Liver (tissue), 9 donors: ENCODE measurements around the gene CCDC85A. TPM values are rescaled to one million over a fixed set of nuclear protein-coding genes. Genes with fewer than 3 reads are reported as not detected.

Source experiments
- DNase-seq: peaks from one replicate; pipeline ENCODE4 v3.0.0-alpha.2; 2017; ENCODE audit warnings: low spot score
- H3K27ac ChIP-seq, 2 donors: one replicate each; pipeline ENCODE4 v1.7.0; 2013; ENCODE audit warnings: inconsistent platforms in 2 of 2, low read length in 2 of 2, control low read depth in 1 of 2, low read depth in 1 of 2, mild to moderate bottlenecking in 1 of 2
- H3K27me3 ChIP-seq, 4 donors: one replicate each; pipeline versions ENCODE4 v1.6.1 to v1.7.0; 2013; ENCODE audit warnings: low read length in 3 of 4, inconsistent platforms in 1 of 4, mild to moderate bottlenecking in 1 of 4, moderate library complexity in 1 of 4; ENCODE audit not compliant: control insufficient read depth in 4 of 4, insufficient read depth in 4 of 4
- H3K36me3 ChIP-seq, 4 donors: one replicate each; pipeline versions ENCODE4 v1.6.1 to v1.7.0; 2013; ENCODE audit warnings: low read length in 3 of 4, mild to moderate bottlenecking in 3 of 4, low read depth in 1 of 4, moderate library complexity in 1 of 4; ENCODE audit not compliant: control insufficient read depth in 4 of 4, insufficient read depth in 3 of 4
- H3K4me1 ChIP-seq, 4 donors: one replicate each; pipeline versions ENCODE4 v1.6.1 to v1.7.0; 2013; ENCODE audit warnings: low read length in 3 of 4, mild to moderate bottlenecking in 3 of 4, moderate library complexity in 1 of 4; ENCODE audit not compliant: control insufficient read depth in 4 of 4, insufficient read depth in 4 of 4
- H3K4me3 ChIP-seq, 3 donors: one replicate each; pipeline versions ENCODE4 v1.6.1 to v1.7.0; 2013; ENCODE audit warnings: low read length in 3 of 3, control low read depth in 1 of 3, low read depth in 1 of 3, mild to moderate bottlenecking in 1 of 3
- H3K9ac ChIP-seq, 2 donors: one replicate each; pipeline ENCODE4 v1.7.0; 2013; ENCODE audit warnings: low read length in 2 of 2, mild to moderate bottlenecking in 2 of 2, moderate library complexity in 2 of 2, control low read depth in 1 of 2, low read depth in 1 of 2
- H3K9me3 ChIP-seq, 4 donors: one replicate each; pipeline versions ENCODE4 v1.6.1 to v1.7.0; 2013; ENCODE audit warnings: low read length in 3 of 4; ENCODE audit not compliant: control insufficient read depth in 4 of 4
- EGR1 ChIP-seq, 2 donors: IDR thresholded peaks; 2 replicates each; pipeline ENCODE4 v1.6.1; 2016 to 2018; ENCODE audit warnings: antibody characterized with exemption in 2 of 2, low read depth in 2 of 2
- FOXA1 ChIP-seq: IDR thresholded peaks from 2 replicates; pipeline ENCODE4 v1.6.1; 2016; ENCODE audit warnings: antibody characterized with exemption
- FOXA2 ChIP-seq: IDR thresholded peaks from 2 replicates; pipeline ENCODE4 v1.6.1; 2016; ENCODE audit warnings: antibody characterized with exemption
- GABPA ChIP-seq, 2 donors: IDR thresholded peaks in 1 of 2; conservative IDR thresholded peaks in 1 of 2; 2 replicates each; pipeline ENCODE4 v1.6.1; 2016; ENCODE audit warnings: antibody characterized with exemption in 2 of 2, mild to moderate bottlenecking in 1 of 2, moderate library complexity in 1 of 2
- HNF4G ChIP-seq: IDR thresholded peaks from 2 replicates; pipeline ENCODE4 v1.6.1; 2016; ENCODE audit warnings: antibody characterized with exemption
- JUND ChIP-seq, 2 donors: IDR thresholded peaks; 2 replicates each; pipeline ENCODE4 v1.6.1; 2016; ENCODE audit warnings: antibody characterized with exemption in 2 of 2
- NR2F2 ChIP-seq: IDR thresholded peaks from 2 replicates; pipeline ENCODE4 v1.6.1; 2016; ENCODE audit warnings: antibody characterized with exemption
- RAD21 ChIP-seq, 2 donors: IDR thresholded peaks; 2 replicates each; pipeline ENCODE4 v1.6.1; 2016; ENCODE audit warnings: antibody characterized with exemption in 2 of 2, mild to moderate bottlenecking in 2 of 2
- RXRA ChIP-seq, 2 donors: IDR thresholded peaks; 2 replicates each; pipeline ENCODE4 v1.6.1; 2017 to 2018; ENCODE audit warnings: antibody characterized with exemption in 2 of 2, mild to moderate bottlenecking in 1 of 2
- SP1 ChIP-seq: IDR thresholded peaks from 2 replicates; pipeline ENCODE4 v1.6.1; 2018; ENCODE audit warnings: antibody characterized with exemption, mild to moderate bottlenecking
- TAF1 ChIP-seq: conservative IDR thresholded peaks from 2 replicates; pipeline ENCODE4 v1.6.1; 2016; ENCODE audit warnings: antibody characterized with exemption, mild to moderate bottlenecking
- YY1 ChIP-seq: IDR thresholded peaks from 2 replicates; pipeline ENCODE4 v1.6.1; 2016; ENCODE audit warnings: antibody characterized with exemption, mild to moderate bottlenecking
- WGBS: extraction: QIAGEN DNeasy Blood & Tissue Kit; methylation state at CpG from one replicate; pipeline ENCODE4 v1.1.7; 2013; 5-methylcytosine and 5-hydroxymethylcytosine counted together
- polyA plus RNA-seq, 2 donors: library from polyadenylated mRNA; stranded (reverse) in 1 of 2; unstranded in 1 of 2; fragments of 200-250 nt in 1 of 2; fragments of >200 nt in 1 of 2; fragmentation: Nextera tagmentation in 1 of 2; extraction: Ambion mirVana in 1 of 2; gene quantifications; one replicate each; pipeline versions ENCODE4 v1.2.1 to v1.2.3, GENCODE V29; 2013 to 2015
- total RNA-seq, 2 donors: library from RNA; depleted of rRNA; stranded (reverse); fragments of >200 nt; gene quantifications; one replicate each; pipeline ENCODE4 v1.2.3, GENCODE V29; 2014
- TF ChIP-seq, protein P1 (sequence below): IDR thresholded peaks from 2 replicates; pipeline ENCODE4 v1.6.1; 2016; ENCODE audit warnings: antibody characterized with exemption
- TF ChIP-seq, protein P2 (sequence below): IDR thresholded peaks from 2 replicates; pipeline ENCODE4 v1.6.1; 2016; ENCODE audit warnings: antibody characterized with exemption
- TF ChIP-seq, protein P3 (sequence below): fragments of 150-350 bp; IDR thresholded peaks from 2 replicates; pipeline ENCODE4 v1.5.1; 2017; ENCODE audit warnings: improper control_type of control experiment, low read depth, low read length; ENCODE audit not compliant: missing input control
- TF ChIP-seq, protein P4 (sequence below): IDR thresholded peaks from 2 replicates; pipeline ENCODE4 v1.6.1; 2016; ENCODE audit warnings: antibody characterized with exemption
- TF ChIP-seq, protein P5 (sequence below): IDR thresholded peaks from 2 replicates; pipeline ENCODE4 v1.6.1; 2016; ENCODE audit warnings: antibody characterized with exemption, mild to moderate bottlenecking
- donor health status: healthy.
- donor health status: healthy.
- donor health status: healthy.
- donor health status: healthy.
- donor health status: healthy.

Gene CCDC85A
- total and polyA plus RNA-seq, 4 donors = 0.05 to 0.17 (median 0.10) TPM

DNA sequence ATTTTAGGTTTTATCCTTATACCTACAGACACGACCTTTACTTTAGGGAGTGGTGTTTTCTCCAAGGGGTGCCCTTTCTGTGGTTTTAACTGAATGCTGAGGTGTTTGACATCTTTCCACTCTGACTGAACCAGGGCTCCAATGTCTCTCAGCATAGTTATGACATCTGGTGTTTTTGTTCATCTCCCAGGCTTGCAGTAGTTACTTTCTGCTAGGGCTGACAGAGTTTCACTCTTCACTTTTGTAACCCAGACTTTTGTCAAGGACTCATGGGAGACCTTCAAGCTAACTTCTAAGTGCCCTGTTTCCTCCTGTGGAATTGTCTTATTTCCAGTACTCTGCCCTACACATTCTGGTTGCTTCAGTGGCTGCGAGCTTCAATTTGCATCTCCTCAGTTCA, 103.1 kb downstream of the CCDC85A start:
- H3K9me3 ChIP-seq = no peaks in the 10 kb centered on the region
- TF ChIP-seq GABPA (IDR thresholded peaks at IDR 0.05 in 1 of 2, conservative IDR thresholded peaks at IDR 0.05 in 1 of 2) = no peak
- TF ChIP-seq HNF4G = no peak
- DNase-seq = no peak
- no peak overlapping the region for H3K4me3 ChIP-seq
- H3K36me3 ChIP-seq = no peaks in the 10 kb centered on the region
- 91% methylated on average over 2 of the region's 2 CpGs for WGBS
- H3K27me3 ChIP-seq = no peaks in the 10 kb centered on the region
- H3K9ac ChIP-seq = no peak overlapping the region
- H3K27ac ChIP-seq = no peak overlapping the region
- H3K4me1 ChIP-seq = no peaks in the 10 kb centered on the region

DNA sequence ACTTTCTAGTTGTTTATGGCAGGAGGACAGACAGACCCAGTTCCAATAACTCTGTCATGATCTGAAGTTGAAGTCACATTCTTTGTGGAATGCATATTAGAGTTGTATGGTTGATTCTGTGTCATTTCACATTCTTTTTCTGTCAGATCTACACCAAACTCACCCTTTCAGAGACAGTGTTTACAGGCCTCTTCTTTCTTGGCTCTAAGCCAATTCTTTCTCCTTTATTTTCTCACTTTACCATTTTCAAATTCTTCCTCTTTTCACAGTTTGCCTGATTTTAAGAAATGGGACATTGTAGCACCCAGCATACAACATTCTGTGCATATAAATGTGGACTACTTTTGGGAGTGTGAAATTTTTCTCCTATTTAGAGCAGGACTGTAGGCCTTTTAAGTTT, 103.7 kb downstream of the CCDC85A start:
- no peaks in the 10 kb centered on the region for H3K27me3 ChIP-seq
- H3K4me1 ChIP-seq = no peaks in the 10 kb centered on the region
- H3K4me3 ChIP-seq = no peak overlapping the region
- H3K36me3 ChIP-seq = no peaks in the 10 kb centered on the region
- no peak overlapping the region for H3K9ac ChIP-seq
- H3K9me3 ChIP-seq = no peaks in the 10 kb centered on the region
- TF ChIP-seq NR2F2 (no peak), FOXA1 (no peak), GABPA (IDR thresholded peaks at IDR 0.05 in 1 of 2, conservative IDR thresholded peaks at IDR 0.05 in 1 of 2) (no peak), TAF1 (no peak), EGR1 (IDR thresholded peaks at IDR 0.05; ENCODE audit: low read depth in 2 of 2) (no peak), RXRA (IDR thresholded peaks at IDR 0.05) (no peak), FOXA2 (no peak), SP1 (no peak), RAD21 (IDR thresholded peaks at IDR 0.05) (no peak), JUND (IDR thresholded peaks at IDR 0.05) (no peak)
- TF ChIP-seq, protein P1, sequence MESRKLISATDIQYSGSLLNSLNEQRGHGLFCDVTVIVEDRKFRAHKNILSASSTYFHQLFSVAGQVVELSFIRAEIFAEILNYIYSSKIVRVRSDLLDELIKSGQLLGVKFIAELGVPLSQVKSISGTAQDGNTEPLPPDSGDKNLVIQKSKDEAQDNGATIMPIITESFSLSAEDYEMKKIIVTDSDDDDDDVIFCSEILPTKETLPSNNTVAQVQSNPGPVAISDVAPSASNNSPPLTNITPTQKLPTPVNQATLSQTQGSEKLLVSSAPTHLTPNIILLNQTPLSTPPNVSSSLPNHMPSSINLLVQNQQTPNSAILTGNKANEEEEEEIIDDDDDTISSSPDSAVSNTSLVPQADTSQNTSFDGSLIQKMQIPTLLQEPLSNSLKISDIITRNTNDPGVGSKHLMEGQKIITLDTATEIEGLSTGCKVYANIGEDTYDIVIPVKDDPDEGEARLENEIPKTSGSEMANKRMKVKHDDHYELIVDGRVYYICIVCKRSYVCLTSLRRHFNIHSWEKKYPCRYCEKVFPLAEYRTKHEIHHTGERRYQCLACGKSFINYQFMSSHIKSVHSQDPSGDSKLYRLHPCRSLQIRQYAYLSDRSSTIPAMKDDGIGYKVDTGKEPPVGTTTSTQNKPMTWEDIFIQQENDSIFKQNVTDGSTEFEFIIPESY = no peak
- TF ChIP-seq, protein P2, sequence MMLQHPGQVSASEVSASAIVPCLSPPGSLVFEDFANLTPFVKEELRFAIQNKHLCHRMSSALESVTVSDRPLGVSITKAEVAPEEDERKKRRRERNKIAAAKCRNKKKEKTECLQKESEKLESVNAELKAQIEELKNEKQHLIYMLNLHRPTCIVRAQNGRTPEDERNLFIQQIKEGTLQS = no peak
- TF ChIP-seq, protein P3, sequence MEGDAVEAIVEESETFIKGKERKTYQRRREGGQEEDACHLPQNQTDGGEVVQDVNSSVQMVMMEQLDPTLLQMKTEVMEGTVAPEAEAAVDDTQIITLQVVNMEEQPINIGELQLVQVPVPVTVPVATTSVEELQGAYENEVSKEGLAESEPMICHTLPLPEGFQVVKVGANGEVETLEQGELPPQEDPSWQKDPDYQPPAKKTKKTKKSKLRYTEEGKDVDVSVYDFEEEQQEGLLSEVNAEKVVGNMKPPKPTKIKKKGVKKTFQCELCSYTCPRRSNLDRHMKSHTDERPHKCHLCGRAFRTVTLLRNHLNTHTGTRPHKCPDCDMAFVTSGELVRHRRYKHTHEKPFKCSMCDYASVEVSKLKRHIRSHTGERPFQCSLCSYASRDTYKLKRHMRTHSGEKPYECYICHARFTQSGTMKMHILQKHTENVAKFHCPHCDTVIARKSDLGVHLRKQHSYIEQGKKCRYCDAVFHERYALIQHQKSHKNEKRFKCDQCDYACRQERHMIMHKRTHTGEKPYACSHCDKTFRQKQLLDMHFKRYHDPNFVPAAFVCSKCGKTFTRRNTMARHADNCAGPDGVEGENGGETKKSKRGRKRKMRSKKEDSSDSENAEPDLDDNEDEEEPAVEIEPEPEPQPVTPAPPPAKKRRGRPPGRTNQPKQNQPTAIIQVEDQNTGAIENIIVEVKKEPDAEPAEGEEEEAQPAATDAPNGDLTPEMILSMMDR = no peak
- TF ChIP-seq, protein P4, sequence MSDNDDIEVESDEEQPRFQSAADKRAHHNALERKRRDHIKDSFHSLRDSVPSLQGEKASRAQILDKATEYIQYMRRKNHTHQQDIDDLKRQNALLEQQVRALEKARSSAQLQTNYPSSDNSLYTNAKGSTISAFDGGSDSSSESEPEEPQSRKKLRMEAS = no peak
- H3K27ac ChIP-seq = no peak overlapping the region
- no peak for DNase-seq

DNA sequence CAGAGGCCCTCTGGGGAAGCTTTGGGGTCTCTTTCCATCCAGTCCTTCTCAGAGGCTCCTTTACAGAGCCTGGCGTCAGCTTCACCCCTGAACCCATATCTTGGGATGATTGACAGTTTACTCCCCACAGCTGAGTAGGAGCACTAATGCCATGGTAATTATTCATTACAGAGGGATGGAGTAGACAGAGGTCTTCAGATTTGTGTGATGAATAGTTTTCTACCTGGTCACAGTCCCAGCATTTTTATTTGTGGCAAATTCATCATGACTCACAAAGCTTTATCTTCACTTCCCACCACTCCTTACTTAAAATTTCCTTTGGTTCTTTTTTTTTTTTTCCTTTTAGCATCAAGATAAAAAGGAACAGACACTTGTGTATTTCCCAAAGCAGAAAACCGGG, 104.2 kb downstream of the CCDC85A start:
- Histone ChIP-seq H3K36me3 (no peaks in the 10 kb centered on the region), H3K9ac (no peak overlapping the region), H3K27me3 (no peaks in the 10 kb centered on the region), H3K9me3 (no peaks in the 10 kb centered on the region), H3K27ac (no peak overlapping the region), H3K4me3 (no peak overlapping the region), H3K4me1 (no peaks in the 10 kb centered on the region)
- WGBS = 81% methylated on average over 2 of the region's 2 CpGs
- TF ChIP-seq NR2F2 = no peak
- TF ChIP-seq YY1 = no peak
- TF ChIP-seq, protein P5, sequence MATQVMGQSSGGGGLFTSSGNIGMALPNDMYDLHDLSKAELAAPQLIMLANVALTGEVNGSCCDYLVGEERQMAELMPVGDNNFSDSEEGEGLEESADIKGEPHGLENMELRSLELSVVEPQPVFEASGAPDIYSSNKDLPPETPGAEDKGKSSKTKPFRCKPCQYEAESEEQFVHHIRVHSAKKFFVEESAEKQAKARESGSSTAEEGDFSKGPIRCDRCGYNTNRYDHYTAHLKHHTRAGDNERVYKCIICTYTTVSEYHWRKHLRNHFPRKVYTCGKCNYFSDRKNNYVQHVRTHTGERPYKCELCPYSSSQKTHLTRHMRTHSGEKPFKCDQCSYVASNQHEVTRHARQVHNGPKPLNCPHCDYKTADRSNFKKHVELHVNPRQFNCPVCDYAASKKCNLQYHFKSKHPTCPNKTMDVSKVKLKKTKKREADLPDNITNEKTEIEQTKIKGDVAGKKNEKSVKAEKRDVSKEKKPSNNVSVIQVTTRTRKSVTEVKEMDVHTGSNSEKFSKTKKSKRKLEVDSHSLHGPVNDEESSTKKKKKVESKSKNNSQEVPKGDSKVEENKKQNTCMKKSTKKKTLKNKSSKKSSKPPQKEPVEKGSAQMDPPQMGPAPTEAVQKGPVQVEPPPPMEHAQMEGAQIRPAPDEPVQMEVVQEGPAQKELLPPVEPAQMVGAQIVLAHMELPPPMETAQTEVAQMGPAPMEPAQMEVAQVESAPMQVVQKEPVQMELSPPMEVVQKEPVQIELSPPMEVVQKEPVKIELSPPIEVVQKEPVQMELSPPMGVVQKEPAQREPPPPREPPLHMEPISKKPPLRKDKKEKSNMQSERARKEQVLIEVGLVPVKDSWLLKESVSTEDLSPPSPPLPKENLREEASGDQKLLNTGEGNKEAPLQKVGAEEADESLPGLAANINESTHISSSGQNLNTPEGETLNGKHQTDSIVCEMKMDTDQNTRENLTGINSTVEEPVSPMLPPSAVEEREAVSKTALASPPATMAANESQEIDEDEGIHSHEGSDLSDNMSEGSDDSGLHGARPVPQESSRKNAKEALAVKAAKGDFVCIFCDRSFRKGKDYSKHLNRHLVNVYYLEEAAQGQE = no peak
- no peak for TF ChIP-seq HNF4G
- TF ChIP-seq RXRA (IDR thresholded peaks at IDR 0.05) = no peak
- no peak for DNase-seq
